HepG2 (cell line): ENCODE data around the gene HYAL1. TPM values are rescaled to one million over a fixed set of nuclear protein-coding genes. Genes with fewer than 3 reads are reported as not detected.
A peak's percentile ranks its signal among the peaks of the same experiment; 100 is the strongest.

ENCODE experiments used
- BRD4 ChIP-seq: sonication (generic); formaldehyde crosslinking; IDR thresholded peaks from 2 replicates; pipeline ENCODE4 v1.4.0; 2020; ENCODE audit warnings: missing genetic modification reagents
- MAFK ChIP-seq, 2 experiments: IDR thresholded peaks in 1 of 2; conservative IDR thresholded peaks in 1 of 2; 2 replicates each; pipeline ENCODE4 v1.6.1; 2011; ENCODE audit warnings: improper control_type of control experiment in 2 of 2, low read length in 2 of 2
- NFE2L1 ChIP-seq: sonication (generic); formaldehyde crosslinking; IDR thresholded peaks from 2 replicates; pipeline ENCODE4 v1.4.0; 2020; ENCODE audit warnings: missing genetic modification reagents, mild to moderate bottlenecking, borderline replicate concordance
- NR2C2 ChIP-seq: sonication (generic); formaldehyde crosslinking; IDR thresholded peaks from 2 replicates; pipeline ENCODE4 v1.4.0; 2020; ENCODE audit warnings: missing genetic modification reagents, mild to moderate bottlenecking, moderate library complexity, borderline replicate concordance
- REPIN1 ChIP-seq: sonication (generic); formaldehyde crosslinking; IDR thresholded peaks from 2 replicates; pipeline ENCODE4 v1.8.0; 2022; ENCODE audit warnings: missing genetic modification reagents, low read depth, mild to moderate bottlenecking, borderline replicate concordance
- STAT5B ChIP-seq: sonication (generic); formaldehyde crosslinking; IDR thresholded peaks from 2 replicates; pipeline ENCODE4 v1.4.0; 2020; ENCODE audit warnings: missing genetic modification reagents
- TP53 ChIP-seq: sonication (generic); formaldehyde crosslinking; conservative IDR thresholded peaks from 2 replicates; pipeline ENCODE4 v1.4.0; 2020; ENCODE audit warnings: missing genetic modification reagents
- TRIM24 ChIP-seq: sonication (generic); formaldehyde crosslinking; IDR thresholded peaks from 2 replicates; pipeline ENCODE4 v1.8.0; 2022; ENCODE audit warnings: mild to moderate bottlenecking, missing genetic modification reagents
- TSC22D2 ChIP-seq: sonication (generic); formaldehyde crosslinking; IDR thresholded peaks from 2 replicates; pipeline ENCODE4 v1.5.1; 2020; ENCODE audit warnings: missing genetic modification reagents, mild to moderate bottlenecking, borderline replicate concordance
- XBP1 ChIP-seq: sonication (generic); formaldehyde crosslinking; IDR thresholded peaks from 2 replicates; pipeline ENCODE4 v1.5.0; 2020; ENCODE audit warnings: missing genetic modification reagents
- ZBTB14 ChIP-seq: sonication (generic); formaldehyde crosslinking; IDR thresholded peaks from 2 replicates; pipeline ENCODE4 v1.4.0; 2020; ENCODE audit warnings: missing genetic modification reagents
- ZBTB40 ChIP-seq, 2 experiments: fragments of 450-650 bp in 1 of 2; sonication (generic) in 1 of 2; formaldehyde crosslinking in 1 of 2; IDR thresholded peaks; 2 replicates each; pipeline versions ENCODE4 v1.6.1 to v1.8.0; 2016 to 2022; ENCODE audit warnings: antibody characterized with exemption in 1 of 2, mild to moderate bottlenecking in 1 of 2, missing genetic modification reagents in 1 of 2
- ZNF282 ChIP-seq: fragments of 450-650 bp; IDR thresholded peaks from 2 replicates; pipeline ENCODE4 v1.6.1; 2018; ENCODE audit not compliant: partially characterized antibody
- ZNF335 ChIP-seq: sonication (generic); formaldehyde crosslinking; IDR thresholded peaks from 2 replicates; pipeline ENCODE4 v1.4.0; 2020; ENCODE audit warnings: missing genetic modification reagents
- ZNF44 ChIP-seq: sonication (generic); formaldehyde crosslinking; IDR thresholded peaks from 2 replicates; pipeline ENCODE4 v1.5.1; 2020; ENCODE audit warnings: mild to moderate bottlenecking, missing genetic modification reagents
- ZNF580 ChIP-seq: IDR thresholded peaks from 2 replicates; pipeline ENCODE4 v1.6.1; 2016; ENCODE audit warnings: low read depth, borderline replicate concordance
- ZNF589 ChIP-seq: sonication (generic); formaldehyde crosslinking; conservative IDR thresholded peaks from 2 replicates; pipeline ENCODE4 v1.8.0; 2022; ENCODE audit warnings: mild to moderate bottlenecking, moderate library complexity, missing genetic modification reagents
- ZSCAN20 ChIP-seq: sonication (generic); formaldehyde crosslinking; IDR thresholded peaks from 2 replicates; pipeline ENCODE4 v1.4.0; 2020; ENCODE audit warnings: missing genetic modification reagents, mild to moderate bottlenecking, borderline replicate concordance
- polyA plus RNA-seq, 8 experiments: library from polyadenylated mRNA; depleted of rRNA in 3 of 8; stranded (reverse) in 7 of 8; unstranded in 1 of 8; fragments of >200 nt; fragmentation: Illumina TruSeq in 4 of 8; extraction: Trizol in 4 of 8; gene quantifications; 2 replicates each; pipeline versions ENCODE4 v1.2.1 to v1.2.3, GENCODE V29; 2011 to 2016; ENCODE audit warnings: low read depth in 4 of 8, missing spikeins in 1 of 8, mixed read lengths in 1 of 8; ENCODE audit not compliant: insufficient read depth in 1 of 8
- total RNA-seq, 5 experiments: library from RNA; depleted of rRNA; stranded (reverse); fragments of >200 nt; fragmentation: Illumina TruSeq; extraction: Trizol; gene quantifications; 2 replicates each; pipeline ENCODE4 v1.2.3, GENCODE V29; 2016; ENCODE audit warnings: low read depth in 1 of 5

HYAL1 gene
- total and polyA plus RNA-seq, 2 of the 13 experiments (the other 11 are each of a cell fraction or from before 2014, with no cell fraction given) = 76.5 to 193 TPM

- TF ChIP-seq ZSCAN20 (CRISPR knock-in tag) (peak; percentile 89; the same call in 1 of the 2 replicates), MAFK (conservative IDR thresholded peaks at IDR 0.05 in 1 of 2, IDR thresholded peaks at IDR 0.05 in 1 of 2; ENCODE audit: low read length in 2 of 2) (peak; percentile 11 to 49; a peak in 2 of 4 replicates), ZNF282 (no peak), ZNF580 (CRISPR knock-in tag) (peak; percentile 90; the same call in 1 of the 2 replicates), ZNF44 (CRISPR knock-in tag) (peak; percentile 16; the same call in 1 of the 2 replicates), TRIM24 (CRISPR knock-in tag) (no peak), ZBTB40 (IDR thresholded peaks at IDR 0.05) (no peak), ZBTB40 (CRISPR knock-in tag; IDR thresholded peaks at IDR 0.05) (peak; percentile 40), ZNF589 (peak; percentile 74; the same call in 1 of the 2 replicates), TP53 (CRISPR knock-in tag) (no peak; the same call in 1 of the 2 replicates), ZBTB14 (CRISPR knock-in tag) (0 out of 2 replicates have a peak, but pooled peaks have one; percentile 38), REPIN1 (peak; percentile 55; the same call in 1 of the 2 replicates), BRD4 (CRISPR knock-in tag) (peak; percentile 92), STAT5B (CRISPR knock-in tag) (no peak), NFE2L1 (CRISPR knock-in tag) (no peak), NR2C2 (CRISPR knock-in tag) (peak; percentile 44; the same call in 1 of the 2 replicates), ZNF335 (CRISPR knock-in tag) (no peak), TSC22D2 (peak; percentile 51; the same call in 1 of the 2 replicates), XBP1 (CRISPR knock-in tag) (no peak)
Measured at GRCh38 chr3:50260027-50260941, 43.1 kb downstream of the HYAL1 start (continued).
